Daoy (cell line): ENCODE measurements around the gene EME2. TPM values are rescaled to one million over a fixed set of nuclear protein-coding genes. Genes with fewer than 3 reads are reported as not detected.

ENCODE experiments used
- DNase-seq: peaks from one replicate; pipeline ENCODE4 v3.0.0-alpha.2; 2015; ENCODE audit warnings: low read depth
- total RNA-seq: library from RNA; depleted of rRNA; stranded (reverse); fragments of >200 nt; shearing (Covaris generic); gene quantifications from 2 replicates; pipeline ENCODE4 v1.2.3, GENCODE V29; 2014

Gene EME2
- total RNA-seq, 1 experiment from 2014 or later = 8.6 TPM

DNA sequence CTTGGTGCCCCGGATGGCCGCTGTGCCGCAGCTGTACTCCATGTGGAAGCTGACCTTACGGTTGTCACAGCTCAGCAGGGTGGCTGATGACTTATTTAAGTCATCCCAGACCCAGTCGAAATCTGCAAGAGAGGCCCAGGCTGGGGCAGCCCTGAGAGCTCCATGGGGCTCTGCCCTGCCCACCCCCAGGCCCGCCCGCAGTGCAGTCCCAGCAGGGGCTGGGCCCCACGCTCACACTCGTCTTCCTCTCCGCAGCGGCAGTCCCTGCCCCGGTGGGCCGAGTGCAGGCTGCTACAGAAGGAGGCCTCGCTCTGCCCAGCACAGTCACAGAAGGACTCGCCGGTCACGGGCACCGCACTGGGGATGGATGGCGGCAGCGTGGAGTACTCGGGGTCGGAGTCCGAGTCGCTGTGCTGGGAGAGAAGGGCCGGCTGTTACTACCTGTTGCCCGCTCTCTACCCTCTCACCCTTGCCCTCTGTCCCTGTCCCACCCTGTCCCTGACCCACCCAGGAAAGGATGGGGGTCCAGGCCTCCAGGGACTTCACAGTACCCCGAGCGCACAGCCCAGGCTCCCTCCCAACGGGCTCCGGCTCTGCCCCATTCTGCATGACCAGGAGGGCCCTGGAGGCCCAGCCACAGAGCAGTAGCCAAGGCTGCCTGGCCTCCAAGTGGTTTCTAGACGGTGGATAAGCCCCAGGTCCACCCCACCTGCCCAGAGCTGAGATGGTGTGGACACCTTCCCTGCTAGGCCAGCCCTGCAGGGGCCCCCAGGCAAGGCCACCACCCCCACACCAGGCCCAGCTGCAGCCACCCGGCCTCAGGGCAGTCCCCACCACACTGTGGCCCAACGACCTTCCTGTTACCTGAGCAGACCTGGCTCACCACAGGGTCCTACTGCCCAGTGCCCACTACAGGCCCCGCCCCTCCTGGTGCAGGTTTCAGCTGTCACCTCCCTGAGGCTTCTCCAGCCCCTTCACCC is 5.9 kb downstream of the EME2 start:
- DNase-seq = no peak

DNA sequence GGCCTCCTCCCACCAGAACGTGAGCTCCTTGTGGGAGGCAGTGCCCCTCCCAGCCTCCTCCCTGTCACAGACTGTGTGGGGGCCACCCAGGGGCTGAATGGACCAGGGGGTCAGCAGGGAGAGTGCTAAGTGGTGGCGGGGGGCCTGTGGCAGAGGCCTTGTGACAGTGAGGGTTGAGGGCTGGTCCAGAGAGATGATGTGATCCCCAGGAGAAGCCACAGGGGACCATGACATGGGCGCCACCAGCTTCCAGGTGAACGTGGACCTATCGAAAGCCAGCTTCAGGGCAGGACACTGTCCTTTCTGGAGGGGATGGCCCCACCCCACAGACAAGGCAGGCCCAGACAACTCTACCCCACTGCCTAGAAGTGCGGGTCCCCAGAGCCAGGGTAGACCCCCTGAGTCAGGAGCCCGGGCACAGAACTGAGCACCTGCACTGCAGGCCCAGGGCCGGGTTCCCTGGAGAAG is 6.7 kb downstream of the EME2 start:
- no peak for DNase-seq

DNA sequence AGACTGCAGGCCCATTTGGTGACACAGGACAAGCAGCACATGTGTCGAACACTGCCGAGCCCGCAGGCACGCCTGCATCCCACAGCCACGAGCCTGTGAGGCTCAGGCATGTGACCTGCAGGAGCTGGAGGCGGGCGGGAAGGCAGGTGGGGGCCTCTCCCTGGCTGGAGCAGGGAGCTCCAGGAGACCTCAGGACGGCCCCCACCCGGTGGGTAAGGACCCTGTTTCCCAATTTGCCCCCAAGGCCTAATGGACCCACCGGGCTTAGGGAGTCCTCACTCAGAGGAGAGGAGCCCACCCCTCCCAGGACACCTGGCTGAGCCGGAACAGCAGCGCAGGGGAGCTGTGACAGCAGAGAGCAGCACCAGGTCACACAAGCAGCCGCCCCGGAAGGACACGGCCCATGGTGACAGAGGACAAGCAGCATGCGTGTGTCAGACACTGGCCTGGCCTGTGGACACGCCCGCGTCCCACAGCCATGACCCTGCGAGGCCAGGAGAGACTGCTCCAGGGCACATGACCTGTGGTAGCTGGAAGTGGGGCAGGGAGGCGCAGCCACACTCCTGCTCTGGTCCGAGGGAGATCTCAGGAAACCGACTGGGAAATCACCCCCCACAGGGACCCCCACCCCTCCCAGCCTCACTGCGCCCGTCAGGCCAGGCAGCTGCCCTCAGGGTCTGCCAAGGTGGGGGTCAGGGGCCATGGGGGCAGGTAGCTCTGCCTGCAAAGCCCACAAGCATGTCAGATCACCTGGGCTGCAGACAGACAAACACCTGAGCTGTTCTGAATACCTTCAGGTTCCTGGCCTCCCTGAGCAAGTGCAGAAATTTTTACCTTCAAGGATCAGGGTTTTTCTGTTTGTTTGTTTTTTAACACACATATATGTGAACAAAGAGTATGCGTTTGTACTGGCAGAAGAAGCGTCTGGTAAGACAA is 7.4 kb downstream of the EME2 start:
- DNase-seq = no peak

DNA sequence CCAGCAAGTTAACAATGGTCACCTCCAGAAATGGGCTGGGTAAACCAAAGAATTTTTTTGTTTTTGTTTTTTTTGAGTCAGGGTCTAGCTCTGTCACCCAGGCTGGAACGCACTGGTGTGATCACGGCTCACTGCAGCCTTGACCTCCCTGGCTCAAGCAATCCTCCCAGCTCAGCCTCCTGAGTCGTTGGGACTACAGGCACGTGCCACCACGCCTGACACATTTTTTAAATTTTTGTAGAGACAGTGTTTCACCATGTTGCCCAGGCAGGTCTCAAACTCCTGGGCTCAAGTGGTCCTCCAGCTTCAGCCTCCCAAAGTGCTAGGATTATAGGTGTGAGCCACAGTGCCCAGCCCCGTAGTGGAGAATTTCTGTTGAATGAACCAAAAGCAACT is 8.1 kb downstream of the EME2 start:
- no peak for DNase-seq

DNA sequence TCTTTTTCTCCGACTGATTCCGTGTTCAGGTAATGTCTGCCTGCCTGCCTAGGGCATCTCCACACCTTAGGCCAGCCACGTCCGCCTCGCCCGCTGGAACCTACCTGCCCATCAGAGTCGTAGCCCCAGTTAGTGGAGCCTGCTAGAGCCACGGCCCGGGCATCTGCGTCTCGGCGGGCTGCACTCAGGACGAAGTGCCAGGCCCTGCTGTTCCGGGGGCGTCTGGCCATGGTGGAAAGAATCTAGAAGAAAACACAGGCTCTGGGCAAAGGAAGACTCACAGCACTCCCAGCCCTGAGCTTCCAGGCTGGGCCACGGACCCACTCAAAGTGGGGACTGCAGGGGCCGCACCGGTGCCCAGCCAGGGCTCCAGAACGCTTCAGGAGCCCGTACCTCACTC is 8.6 kb downstream of the EME2 start:
- no peak for DNase-seq

DNA sequence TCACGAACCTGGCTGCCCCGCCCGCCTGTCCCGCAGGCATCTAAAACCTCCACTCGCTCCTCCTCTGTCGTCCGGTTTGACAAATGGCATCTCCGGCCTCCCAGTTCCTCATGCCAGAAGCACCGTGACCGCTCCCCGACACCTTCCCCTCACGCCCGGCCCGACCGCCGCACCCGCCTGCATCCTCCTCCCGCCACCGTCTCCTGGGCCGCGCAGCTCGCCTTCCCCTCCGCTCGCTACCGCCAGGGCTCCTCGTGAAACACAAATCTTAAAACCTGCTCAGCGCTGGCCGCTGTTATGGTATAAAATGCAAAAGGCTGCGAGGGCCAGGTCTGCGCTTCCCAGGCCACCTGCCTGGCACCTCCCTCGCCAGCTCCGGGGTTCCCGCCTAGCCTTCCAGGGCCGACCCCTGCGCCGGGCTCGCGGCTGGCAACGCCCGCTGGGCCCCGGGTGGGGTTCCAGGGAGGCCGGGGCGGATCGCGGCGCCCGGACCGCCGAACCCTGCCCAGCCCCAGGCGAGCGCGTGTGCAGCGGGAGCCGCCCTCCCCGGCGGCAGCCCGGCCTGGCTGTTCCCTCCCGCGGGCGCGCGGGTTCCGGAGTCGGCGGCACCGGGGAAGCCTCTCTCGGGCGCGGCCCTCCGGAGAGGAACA is 9.3 kb downstream of the EME2 start:
- DNase-seq = peak; percentile 27

DNA sequence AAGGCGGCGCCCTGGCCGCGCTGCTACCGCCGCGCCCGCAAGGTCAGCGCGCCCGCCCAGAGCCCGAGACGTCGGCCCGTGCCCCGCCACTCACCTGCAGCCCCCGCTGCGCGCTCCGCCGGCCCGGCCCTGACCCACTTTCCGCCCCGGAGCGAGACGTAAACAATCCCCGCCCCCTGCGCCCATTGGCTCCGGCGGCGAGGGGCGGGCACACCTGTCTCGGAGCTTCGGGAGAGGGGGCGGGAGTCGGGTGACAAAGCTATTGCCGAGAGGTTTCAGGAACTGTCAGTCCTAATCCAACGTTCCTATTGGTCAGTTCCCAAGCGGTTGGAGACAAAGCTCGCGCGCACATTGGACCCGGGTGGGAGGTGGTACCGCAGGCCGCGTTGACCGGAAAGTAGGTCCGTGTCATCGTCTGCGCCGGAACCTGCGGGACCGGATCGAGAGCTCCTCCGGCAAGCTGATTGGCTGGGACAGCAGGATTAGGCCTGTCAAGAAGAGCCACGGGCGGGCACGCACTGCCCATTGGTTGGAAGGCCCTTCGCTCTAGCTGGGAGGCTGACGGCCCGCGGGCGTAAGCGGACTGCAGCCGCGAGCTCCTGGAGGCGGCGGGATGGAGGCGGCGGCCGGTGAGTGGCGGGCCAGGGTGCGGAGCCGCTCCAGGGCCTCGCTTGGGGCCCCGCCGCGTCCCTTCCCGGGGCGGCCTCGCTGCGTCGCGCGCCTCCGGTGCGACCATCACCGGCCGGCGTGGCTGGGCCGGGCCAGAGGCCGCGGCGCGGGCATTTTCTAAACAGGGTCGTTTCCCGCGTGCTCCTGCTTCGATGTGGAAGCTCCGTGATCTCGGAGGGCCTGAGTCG is 10.0 kb downstream of the EME2 start, which contains the start of the genes NUBP2 and SPSB3:
Gene NUBP2 (plus strand): TSS at position 553 of the 857 bp plus-strand sequence. CDS start 61 bp downstream, at position 614.
Gene SPSB3 (minus strand): TSS at position 164 of the 857 bp plus-strand sequence. CDS start 1,088 bp downstream, outside the sequence.
- peak; percentile 100 for DNase-seq

DNA sequence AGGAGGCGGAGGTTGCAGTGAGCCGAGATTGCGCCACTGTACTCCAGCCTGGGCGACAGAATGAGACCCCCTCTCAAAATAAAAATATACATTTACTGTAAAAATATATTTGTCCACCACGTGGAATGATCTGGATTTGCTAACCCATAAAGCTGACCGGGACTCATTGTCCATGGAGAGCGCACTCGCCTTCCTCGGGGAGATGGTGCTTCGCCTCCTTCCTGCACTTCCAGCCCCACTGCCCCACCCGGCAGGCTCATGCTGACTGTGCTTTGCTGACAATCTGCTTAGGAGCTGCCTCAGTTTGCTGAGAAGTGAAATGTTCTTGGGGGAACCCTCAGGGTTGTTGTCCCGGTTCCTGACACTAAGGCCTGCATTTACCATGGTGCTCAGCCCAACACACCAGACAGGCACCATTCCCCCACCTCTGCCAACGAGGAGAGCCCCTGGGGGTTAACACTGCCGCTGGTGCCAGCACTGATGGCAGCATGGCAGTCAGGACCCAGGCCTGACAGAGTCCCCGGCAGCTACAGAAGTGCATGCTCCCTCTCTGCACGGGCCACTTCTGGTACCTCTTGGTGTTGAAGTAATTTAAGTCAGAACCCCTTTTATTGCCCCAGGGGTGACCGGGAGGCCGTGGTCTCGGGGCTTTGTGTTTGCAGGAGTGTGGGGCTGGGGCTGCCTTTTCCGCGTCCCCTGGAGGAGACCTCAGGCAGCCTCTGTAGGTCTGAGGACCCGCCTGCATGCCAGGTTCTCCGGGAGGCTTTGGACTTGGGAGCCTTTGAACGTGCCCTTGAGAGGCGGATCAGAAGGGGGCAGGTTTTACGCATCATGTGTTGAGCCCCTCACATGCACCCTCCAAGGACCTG is 12.6 kb downstream of the EME2 start:
- peak; percentile 0 for DNase-seq

DNA sequence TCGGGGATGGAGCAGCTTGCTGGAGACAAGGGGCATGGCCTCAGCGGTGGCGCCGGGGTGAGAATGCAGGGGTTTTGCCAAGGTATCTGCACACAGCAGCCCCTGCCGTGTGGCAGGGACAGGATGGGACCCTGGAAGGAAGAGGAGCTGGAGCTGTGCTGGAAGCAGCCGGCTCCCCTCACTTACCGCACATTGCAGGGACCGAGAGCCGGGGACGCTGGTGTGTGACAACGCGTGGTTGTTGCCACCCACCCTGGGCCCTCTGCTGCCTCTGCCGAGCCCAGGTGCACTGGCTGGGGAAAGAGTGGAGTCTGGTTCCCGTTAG is 13.2 kb downstream of the EME2 start:
- no peak for DNase-seq

DNA sequence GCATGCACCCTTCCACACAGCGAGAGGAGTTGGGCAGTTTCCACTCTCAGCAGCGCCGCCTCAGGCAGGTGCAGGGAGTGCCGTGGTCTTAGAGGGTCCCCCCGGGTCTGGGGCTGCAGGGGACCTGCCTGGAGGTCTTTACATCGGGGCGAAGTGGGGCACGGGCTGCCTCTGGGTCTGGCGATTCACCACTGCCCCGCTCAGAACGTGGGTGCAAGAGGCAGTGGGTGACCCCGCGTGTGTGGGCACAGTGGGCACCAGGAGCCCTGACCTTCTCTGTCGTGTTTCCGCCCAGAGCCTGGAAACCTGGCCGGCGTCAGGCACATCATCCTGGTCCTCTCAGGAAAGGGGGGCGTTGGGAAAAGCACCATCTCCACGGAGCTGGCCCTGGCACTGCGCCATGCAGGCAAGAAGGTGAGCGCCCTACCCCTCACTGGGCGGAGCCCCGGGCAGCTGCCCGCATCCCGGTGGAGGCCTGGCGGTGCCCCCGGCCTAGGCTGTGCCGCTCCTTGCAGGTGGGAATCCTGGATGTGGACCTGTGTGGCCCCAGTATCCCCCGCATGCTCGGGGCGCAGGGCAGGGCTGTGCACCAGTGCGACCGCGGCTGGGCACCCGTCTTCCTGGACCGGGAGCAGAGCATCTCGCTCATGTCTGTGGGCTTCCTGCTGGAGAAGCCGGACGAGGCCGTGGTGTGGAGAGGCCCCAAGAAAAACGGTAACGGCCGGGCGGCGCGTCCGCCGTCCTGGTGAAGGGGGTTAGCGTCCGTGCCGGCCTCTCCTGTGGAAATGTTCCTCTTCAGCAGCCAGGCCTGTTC is 13.8 kb downstream of the EME2 start:
- DNase-seq = peak; percentile 2

DNA sequence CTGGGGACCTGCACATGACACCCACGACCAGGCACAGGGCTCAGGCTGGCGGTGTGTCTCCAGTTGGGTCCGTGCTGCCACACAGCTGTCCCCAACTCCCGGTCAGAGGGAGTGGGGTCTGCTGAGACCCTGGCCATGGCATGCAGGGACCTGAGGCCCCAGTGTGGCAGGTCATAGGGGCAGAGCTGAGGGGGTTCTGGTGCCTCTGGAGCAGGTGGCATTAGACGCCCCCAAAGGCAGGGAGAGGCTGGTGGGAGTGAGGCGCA is 14.4 kb downstream of the EME2 start:
- DNase-seq = peak; percentile 0

DNA sequence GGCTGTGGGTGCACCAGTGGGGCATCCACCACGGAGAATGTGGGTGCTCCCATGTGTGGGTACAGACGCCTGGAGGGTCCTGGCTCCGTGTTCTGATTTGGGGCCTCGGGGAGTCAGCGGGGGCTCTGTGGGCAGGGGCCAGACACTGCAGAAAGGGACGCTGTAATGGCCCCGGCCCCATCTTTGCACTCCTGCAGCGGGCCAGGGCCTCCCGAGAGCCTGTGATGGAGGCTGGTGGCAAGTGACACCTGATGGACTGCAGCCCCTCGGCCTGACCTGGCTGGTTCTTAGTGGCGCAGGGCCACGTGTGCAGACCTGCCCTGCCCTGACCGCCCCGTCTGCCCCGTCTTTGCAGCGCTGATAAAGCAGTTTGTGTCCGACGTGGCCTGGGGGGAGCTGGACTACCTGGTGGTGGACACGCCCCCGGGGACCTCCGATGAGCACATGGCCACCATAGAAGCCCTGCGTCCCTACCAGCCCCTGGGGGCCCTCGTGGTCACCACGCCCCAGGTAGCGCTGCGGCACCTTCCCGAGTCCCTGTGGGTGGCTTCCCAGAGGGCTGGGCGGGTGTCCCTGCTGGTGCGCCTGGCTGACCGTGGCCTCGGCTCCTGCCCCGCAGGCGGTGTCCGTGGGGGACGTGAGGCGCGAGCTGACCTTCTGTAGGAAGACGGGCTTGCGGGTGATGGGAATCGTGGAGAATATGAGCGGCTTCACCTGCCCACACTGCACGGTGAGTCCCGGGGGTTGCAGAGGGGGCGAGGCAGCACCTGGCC is 14.9 kb downstream of the EME2 start:
- peak; percentile 1 for DNase-seq

DNA sequence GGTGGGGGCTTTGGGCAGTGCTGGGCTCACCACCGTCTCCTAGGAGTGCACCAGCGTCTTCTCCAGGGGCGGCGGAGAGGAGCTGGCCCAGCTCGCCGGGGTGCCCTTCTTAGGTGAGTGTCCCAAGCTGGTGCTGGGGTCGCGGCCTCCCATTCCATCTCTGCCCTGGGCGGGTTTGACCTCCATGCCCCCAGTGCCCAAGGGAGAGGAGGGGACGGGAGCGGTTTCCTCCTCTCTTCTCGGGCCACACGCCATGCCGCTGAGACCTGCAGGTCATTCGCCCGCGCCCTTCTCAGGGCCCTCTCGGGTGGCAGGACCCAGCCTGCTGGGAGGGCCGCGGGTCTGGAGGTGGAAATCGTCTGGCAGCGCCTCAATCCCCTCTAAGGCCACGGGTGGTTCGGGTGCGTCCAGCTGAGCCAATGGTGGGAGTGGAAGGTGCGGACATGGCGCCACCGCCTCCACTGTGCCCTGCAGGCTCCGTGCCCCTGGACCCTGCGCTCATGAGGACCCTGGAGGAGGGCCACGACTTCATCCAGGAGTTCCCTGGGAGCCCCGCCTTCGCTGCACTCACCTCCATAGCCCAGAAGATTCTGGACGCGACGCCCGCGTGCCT is 15.6 kb downstream of the EME2 start:
- peak; percentile 0 for DNase-seq

DNA sequence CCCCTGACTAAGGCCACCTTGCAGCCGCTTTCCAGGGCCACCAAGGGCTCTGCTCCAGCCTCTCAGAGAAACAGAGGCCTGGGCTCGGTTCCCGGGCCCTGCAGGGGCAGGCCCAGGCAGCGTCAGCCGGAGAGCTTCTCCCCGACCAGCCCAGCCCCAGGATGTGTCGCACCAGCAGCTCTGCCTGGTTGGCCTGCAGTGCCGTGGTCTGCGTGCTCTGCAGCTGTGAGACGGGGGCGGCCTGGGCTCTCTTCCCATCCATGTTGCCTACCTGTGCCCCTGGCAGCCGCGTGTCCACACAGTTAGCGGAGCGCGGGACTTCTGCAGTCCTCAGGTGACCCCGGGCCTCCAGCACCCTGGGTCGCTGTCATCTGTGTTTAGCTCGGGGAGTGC is 16.1 kb downstream of the EME2 start:
- DNase-seq = peak; percentile 1

DNA sequence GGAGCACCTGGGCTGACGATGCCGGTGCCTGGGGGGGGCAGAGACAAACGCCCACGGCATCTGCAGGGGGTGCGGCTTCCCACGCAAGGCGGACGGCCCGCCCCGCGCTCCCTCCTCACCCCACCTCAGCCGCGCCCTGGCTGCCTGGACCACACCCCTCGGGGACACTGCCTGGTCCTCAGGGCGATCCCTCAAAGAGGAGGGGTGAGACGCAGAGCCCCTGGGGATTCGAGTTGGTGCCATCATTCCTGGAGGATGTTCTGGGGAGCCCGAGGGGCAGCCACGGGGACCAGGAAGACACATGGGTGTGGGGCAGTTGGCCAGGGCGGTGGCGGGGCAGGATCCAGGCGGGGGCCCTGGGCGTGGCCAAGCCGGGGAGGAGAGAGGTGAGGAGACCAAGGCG is 17.0 kb downstream of the EME2 start:
- peak; percentile 0 for DNase-seq

DNA sequence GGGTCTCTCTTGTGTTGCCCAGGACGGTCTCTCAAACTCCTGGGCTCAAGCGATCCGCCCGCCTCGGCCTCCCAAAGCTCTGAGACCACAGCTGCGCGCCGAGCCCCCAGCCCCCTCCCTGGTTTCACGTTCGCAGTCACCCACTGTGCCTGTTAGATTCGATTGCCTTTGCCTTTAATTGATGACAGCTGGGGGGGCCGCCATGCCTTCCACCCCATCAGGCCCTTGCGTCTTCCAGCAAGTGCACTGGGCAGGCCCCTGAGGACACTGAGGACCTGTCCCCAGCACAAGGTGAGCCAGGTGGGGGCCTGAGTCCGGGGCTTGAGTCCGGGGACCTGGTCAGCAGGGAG is 17.6 kb downstream of the EME2 start:
- DNase-seq = peak; percentile 0

DNA sequence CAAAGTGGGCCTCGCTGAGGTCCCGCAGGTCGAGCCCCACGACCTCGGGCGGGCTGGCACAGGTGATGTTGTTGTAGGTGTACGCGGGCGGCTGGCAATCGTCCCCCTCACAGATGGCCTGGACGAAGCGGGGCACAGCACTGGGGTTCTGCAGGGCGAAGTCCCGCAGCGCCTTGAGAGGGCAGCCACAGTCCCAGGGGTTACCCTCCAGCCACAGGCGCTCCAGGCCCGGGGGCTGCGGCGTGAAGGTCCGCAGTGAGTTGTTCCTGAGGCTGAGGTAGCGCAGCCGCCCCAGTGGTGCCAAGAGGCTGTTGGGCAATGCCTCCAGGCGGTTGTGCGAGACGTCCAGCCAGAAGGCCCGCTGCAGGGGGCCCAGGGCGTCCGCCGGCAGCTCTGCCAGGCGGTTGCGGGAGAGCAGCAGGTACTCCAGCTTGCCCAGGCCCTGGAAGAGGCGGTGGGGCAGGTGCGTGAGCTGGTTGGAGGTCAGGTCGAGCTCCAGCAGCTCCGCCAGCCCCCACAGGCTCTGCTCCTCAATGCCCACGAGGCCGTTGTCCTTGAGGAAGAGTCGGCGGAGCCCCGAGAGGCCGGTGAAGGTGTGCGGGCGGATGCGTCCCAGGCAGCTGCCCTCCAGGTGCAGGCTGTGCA is 18.1 kb downstream of the EME2 start:
- no peak for DNase-seq
